ENCODE measurements around the gene RPL36A.

The RPL36A gene

DNA sequence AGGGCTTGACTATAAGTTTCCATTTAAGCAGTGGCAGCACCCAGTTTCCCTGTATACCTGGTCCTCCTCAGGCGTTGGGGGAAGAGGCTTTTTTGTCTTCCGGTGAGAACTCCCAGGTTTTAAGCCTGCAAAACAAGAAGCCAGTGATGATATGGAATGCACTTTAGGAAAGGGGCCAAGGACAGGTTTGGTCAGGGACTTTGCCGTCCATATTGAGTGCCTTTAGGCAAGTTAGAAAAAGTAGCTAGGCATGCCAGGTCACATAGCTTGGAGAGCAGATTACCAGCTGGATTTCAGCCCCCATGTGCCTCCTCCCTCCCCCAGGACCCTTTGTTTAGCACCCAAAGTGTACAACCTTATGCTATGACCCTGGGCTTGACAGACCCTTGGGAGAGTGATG, 28.7 kb upstream of the RPL36A start:
- H3K27ac ChIP-seq, result no peak overlapping the region
- TF ChIP-seq ZFX (IDR thresholded peaks at IDR 0.05; ENCODE audit: borderline replicate concordance), result no peak
- TF ChIP-seq, protein P1, sequence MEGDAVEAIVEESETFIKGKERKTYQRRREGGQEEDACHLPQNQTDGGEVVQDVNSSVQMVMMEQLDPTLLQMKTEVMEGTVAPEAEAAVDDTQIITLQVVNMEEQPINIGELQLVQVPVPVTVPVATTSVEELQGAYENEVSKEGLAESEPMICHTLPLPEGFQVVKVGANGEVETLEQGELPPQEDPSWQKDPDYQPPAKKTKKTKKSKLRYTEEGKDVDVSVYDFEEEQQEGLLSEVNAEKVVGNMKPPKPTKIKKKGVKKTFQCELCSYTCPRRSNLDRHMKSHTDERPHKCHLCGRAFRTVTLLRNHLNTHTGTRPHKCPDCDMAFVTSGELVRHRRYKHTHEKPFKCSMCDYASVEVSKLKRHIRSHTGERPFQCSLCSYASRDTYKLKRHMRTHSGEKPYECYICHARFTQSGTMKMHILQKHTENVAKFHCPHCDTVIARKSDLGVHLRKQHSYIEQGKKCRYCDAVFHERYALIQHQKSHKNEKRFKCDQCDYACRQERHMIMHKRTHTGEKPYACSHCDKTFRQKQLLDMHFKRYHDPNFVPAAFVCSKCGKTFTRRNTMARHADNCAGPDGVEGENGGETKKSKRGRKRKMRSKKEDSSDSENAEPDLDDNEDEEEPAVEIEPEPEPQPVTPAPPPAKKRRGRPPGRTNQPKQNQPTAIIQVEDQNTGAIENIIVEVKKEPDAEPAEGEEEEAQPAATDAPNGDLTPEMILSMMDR (IDR thresholded peaks at IDR 0.05), result no peak

DNA sequence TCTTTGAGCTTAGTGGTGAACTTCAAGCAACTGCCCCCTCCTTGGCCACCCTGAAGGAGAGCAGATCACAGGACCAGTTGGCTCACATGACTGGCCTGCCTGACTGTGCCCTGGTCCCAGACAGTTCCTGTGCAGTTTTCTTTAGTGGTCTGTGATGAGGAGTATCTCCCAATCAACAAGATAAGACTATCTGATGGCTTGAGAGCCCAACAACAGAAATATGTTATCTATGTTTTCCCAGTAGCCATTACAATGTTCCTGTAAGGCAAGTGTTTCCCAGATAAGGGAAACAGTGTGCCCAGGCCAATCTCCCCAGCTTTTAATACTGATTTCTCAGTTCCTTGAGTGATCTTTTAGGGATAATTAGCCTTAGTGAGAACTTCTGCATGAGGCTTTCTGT, 28.1 kb upstream of the RPL36A start:
- no peak overlapping the region for H3K27ac ChIP-seq
- no peak for TF ChIP-seq ZFX (IDR thresholded peaks at IDR 0.05; ENCODE audit: borderline replicate concordance)
- TF ChIP-seq, protein P1 (IDR thresholded peaks at IDR 0.05), result no peak

DNA sequence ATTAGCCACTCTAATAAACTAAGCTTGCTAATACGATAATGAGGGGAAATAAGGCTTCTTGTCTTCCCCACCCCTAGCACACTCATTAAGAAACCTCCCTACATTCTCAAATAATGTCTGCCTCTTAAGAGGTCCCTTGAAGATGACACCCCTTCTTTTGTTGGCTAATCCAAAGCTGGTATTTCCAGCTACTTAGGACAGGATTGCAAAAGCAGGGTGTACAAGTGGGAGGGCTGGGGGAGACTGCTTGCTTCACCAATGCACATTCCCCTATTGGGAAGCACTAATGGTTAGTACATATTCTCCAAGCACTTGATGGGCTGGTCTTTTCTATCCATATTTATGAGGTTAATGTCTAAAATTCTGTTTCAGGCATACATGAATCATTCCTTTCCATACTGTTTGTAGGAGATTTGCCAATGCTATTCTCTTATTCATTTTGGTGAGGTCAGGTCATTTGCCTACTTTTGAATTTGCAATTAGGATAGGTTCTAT, 25.5 kb upstream of the RPL36A start:
- no peak overlapping the region for H3K27ac ChIP-seq
- TF ChIP-seq ZFX (IDR thresholded peaks at IDR 0.05; ENCODE audit: borderline replicate concordance), result no peak
- TF ChIP-seq, protein P1 (IDR thresholded peaks at IDR 0.05), result no peak

DNA sequence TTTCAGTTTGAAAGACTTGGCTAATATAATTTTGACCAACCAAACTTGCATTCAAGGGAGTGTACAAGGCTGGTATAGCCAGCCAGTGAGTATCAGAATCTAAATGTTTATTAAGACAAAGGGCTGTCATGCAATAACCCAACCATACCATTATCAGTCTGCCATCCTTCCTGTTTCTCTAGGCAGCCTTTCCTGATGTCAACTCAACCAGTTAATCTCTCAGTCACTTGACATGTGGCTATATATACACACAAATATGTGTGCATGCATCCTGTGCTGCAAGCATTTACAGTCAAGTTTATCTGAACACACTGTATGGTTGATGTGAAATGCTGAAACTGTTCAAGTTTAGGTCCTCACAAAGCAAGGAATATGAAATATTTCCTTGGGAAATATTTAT, 22.0 kb upstream of the RPL36A start:
- H3K27ac ChIP-seq, result no peak overlapping the region

DNA sequence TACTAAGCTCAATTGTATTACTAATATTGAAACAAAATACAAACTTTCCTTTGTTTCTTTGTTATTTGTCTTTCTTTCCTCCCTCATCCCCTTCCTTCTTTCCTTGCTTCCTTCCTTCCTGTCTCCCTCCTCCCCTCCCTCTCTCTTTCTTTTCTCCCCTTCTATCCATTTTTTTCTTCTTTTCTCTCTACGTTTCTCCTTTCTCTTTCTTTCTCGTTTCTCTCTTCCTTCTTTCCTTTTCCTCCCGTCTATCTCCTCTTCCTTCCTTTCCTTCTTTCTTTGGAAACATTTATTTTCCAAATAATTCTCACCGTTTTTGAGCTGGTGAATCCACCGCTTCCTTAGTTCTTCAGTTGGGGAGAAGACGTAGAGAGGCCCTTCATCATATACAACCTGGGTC, 21.1 kb upstream of the RPL36A start:
- no peak for TF ChIP-seq ZFX (IDR thresholded peaks at IDR 0.05; ENCODE audit: borderline replicate concordance)
- TF ChIP-seq, protein P1 (IDR thresholded peaks at IDR 0.05), result no peak
- no peak overlapping the region for H3K27ac ChIP-seq

More for the DNA sequence above, 22.0 kb upstream of the RPL36A start:
- TF ChIP-seq, protein P1 (IDR thresholded peaks at IDR 0.05), result no peak
- TF ChIP-seq ZFX (IDR thresholded peaks at IDR 0.05; ENCODE audit: borderline replicate concordance), result no peak

DNA sequence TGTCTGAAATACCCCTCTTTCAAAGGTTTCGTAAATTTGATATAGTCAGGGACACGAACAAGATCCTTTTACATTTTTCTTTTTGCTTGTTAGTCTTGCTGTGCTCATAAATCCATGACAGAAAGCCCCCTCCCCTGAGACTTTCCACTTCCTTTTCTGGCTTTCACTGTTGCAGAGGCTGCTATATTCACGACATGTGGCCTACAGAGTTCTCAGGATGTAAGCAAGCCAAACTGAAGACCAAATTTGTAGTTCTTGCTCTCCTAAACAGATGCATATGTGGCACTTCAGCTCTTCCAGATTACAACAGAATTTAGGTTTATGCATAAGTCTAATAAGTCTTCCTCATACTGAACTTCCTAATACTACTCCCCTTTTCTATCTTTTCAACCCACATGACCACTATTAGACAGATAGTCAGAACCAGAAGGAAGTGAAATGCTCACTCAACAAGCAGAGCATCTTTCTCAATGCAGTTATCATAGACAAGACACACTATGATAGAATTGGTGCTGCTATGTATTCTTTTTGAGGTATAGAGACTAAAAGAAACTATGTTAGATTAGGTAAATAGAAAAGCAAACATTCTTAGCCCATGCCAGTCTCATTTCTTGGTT, 19.8 kb upstream of the RPL36A start:
- TF ChIP-seq, protein P1 (IDR thresholded peaks at IDR 0.05), result no peak
- no peak for TF ChIP-seq ZFX (IDR thresholded peaks at IDR 0.05; ENCODE audit: borderline replicate concordance)
- H3K27ac ChIP-seq, result no peak overlapping the region

DNA sequence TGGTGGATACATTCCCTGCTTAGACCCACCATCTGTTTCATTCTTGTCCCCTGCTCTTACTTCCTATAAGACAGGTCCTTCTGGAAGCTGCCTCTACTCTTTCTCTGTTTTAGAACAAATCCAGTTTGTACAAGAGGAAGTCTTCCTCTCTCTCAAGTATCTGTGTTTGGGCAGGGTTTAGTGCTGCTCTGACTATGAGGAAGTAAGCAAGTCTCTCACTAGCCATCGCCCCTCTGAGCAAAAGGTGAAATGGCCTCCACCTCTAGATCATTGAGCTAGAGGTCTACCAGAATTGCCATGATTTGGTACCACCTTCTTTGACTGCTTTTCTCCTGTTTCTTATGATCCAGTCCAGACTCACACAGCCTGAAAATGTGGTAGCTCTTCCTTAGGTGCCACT, 13.3 kb upstream of the RPL36A start:
- TF ChIP-seq, protein P1 (IDR thresholded peaks at IDR 0.05), result no peak
- no peak for TF ChIP-seq ZFX (IDR thresholded peaks at IDR 0.05; ENCODE audit: borderline replicate concordance)
- H3K27ac ChIP-seq, result no peak overlapping the region
